HUES64 (cell line): ENCODE results near the gene STAG2.
"Not testable (repeated sequence)": the region's sequence is repeated elsewhere in the genome, so short reads cannot be mapped to it uniquely, and the experiment has no call there.

Experiments used
- H3K27ac ChIP-seq: 2 replicates; pipeline ENCODE4 v1.7.0; 2013; ENCODE audit warnings: low read depth, low read length, inconsistent platforms
- H3K27me3 ChIP-seq: 2 replicates; pipeline ENCODE4 v1.6.1; 2013; ENCODE audit warnings: mild to moderate bottlenecking, low read length; ENCODE audit not compliant: insufficient read depth
- H3K36me3 ChIP-seq: 2 replicates; pipeline ENCODE4 v1.6.1; 2013; ENCODE audit warnings: mild to moderate bottlenecking, low read length; ENCODE audit not compliant: insufficient read depth
- H3K4me1 ChIP-seq: 2 replicates; pipeline ENCODE4 v1.6.1; 2013; ENCODE audit warnings: mild to moderate bottlenecking, low read length, moderate library complexity; ENCODE audit not compliant: insufficient read depth
- H3K4me3 ChIP-seq: 2 replicates; pipeline ENCODE4 v1.5.1; 2013; ENCODE audit warnings: mild to moderate bottlenecking, low read length, moderate library complexity
- H3K9ac ChIP-seq: 2 replicates; pipeline ENCODE4 v1.6.1; 2013; ENCODE audit warnings: mild to moderate bottlenecking, low read depth, low read length
- H3K9me3 ChIP-seq: 2 replicates; pipeline ENCODE4 v1.6.1; 2013; ENCODE audit warnings: low read depth, low read length; ENCODE audit not compliant: insufficient read depth
- WGBS: fragments of 150-250, 120-280 bp; methylation state at CpG from one replicate; pipeline ENCODE4 v1.1.7; 2013; ENCODE audit warnings: missing lambda C conversion rate; 5-methylcytosine and 5-hydroxymethylcytosine counted together

The STAG2 gene

GRCh38 chrX:124113621-124114600 is 152.4 kb downstream of the STAG2 start:
- WGBS: 77% methylated on average over 4 of the region's 4 CpGs
- peaks cover 7% of the 10 kb centered on the region; the same call in 1 of the 2 replicates for H3K4me1 ChIP-seq
- H3K27me3 ChIP-seq: no peaks in the 10 kb centered on the region
- no peak overlapping the region for H3K9ac ChIP-seq
- H3K36me3 ChIP-seq: no peaks in the 10 kb centered on the region
- H3K27ac ChIP-seq: no peak overlapping the region
- H3K4me3 ChIP-seq: no peak overlapping the region
- no peaks in the 10 kb centered on the region for H3K9me3 ChIP-seq

GRCh38 chrX:124117325-124117724 is 155.8 kb downstream of the STAG2 start:
- Histone ChIP-seq H3K4me3 (no peak overlapping the region), H3K36me3 (no peaks in the 10 kb centered on the region), H3K27me3 (no peaks in the 10 kb centered on the region), H3K9ac (no peak overlapping the region), H3K4me1 (peaks cover 7% of the 10 kb centered on the region; the same call in 1 of the 2 replicates), H3K9me3 (no peaks in the 10 kb centered on the region), H3K27ac (no peak overlapping the region)
- no CpG with 5 or more reads among the region's 1 CpG for WGBS

GRCh38 chrX:124125471-124125870 is 164.0 kb downstream of the STAG2 start:
- Histone ChIP-seq H3K27ac (no peak overlapping the region), H3K4me1 (no peaks in the 10 kb centered on the region), H3K4me3 (no peak overlapping the region), H3K36me3 (no peaks in the 10 kb centered on the region), H3K9me3 (no peaks in the 10 kb centered on the region), H3K9ac (no peak overlapping the region), H3K27me3 (no peaks in the 10 kb centered on the region)
- 83% methylated on average over 1 of the region's 3 CpGs for WGBS

- H3K36me3 ChIP-seq: no peaks in the 10 kb centered on the region
- H3K4me1 ChIP-seq: no peaks in the 10 kb centered on the region
- no peak overlapping the region for H3K9ac ChIP-seq
- no peaks in the 10 kb centered on the region for H3K9me3 ChIP-seq
- 91% methylated on average over 7 of the region's 7 CpGs for WGBS
- H3K4me3 ChIP-seq: no peak overlapping the region
- H3K27me3 ChIP-seq: no peaks in the 10 kb centered on the region
- H3K27ac ChIP-seq: no peak overlapping the region
These were observed 166.0 kb downstream of the STAG2 start for GRCh38 chrX:124127496-124127895.

- not testable (repeated sequence) for H3K9me3 ChIP-seq, H3K36me3 ChIP-seq, H3K4me1 ChIP-seq, H3K27me3 ChIP-seq, H3K9ac ChIP-seq, H3K4me3 ChIP-seq, H3K27ac ChIP-seq
- whole genome bisulfite sequencing: 94% methylated on average over 4 of the region's 5 CpGs
These were observed 170.9 kb downstream of the STAG2 start for GRCh38 chrX:124132437-124132836.

GRCh38 chrX:124145749-124146148 is 184.2 kb downstream of the STAG2 start:
- Histone ChIP-seq H3K4me1 (no peaks in the 10 kb centered on the region), H3K4me3 (no peak overlapping the region), H3K27me3 (no peaks in the 10 kb centered on the region), H3K36me3 (no peaks in the 10 kb centered on the region), H3K9ac (no peak overlapping the region), H3K9me3 (peaks cover 6% of the 10 kb centered on the region; the same call in 1 of the 2 replicates), H3K27ac (no peak overlapping the region)
- WGBS: 96% methylated on average over 7 of the region's 8 CpGs

GRCh38 chrX:124151195-124151594 is 189.7 kb downstream of the STAG2 start:
- Histone ChIP-seq H3K27me3 (no peaks in the 10 kb centered on the region), H3K9ac (no peak overlapping the region), H3K36me3 (no peaks in the 10 kb centered on the region), H3K4me3 (no peak overlapping the region), H3K4me1 (no peaks in the 10 kb centered on the region), H3K9me3 (peaks cover 6% of the 10 kb centered on the region; the same call in 1 of the 2 replicates), H3K27ac (no peak overlapping the region)
